Uterus (tissue), 4 donors: ENCODE results near the gene CAMTA1. TPM values are rescaled to one million over a fixed set of nuclear protein-coding genes. Genes with fewer than 3 reads are reported as not detected.

Source experiments
- DNase-seq, 2 donors: peaks; one replicate each; pipeline ENCODE4 v3.0.0-alpha.2; 2019 to 2020
- H3K27ac ChIP-seq, 2 donors: fragments of 200-600 bp; sonication (generic); 1 replicate in 1 of 2; 2 replicates in 1 of 2; pipeline ENCODE4 v1.5.1; 2016 to 2018
- H3K27me3 ChIP-seq, 2 donors: fragments of 200-600 bp; sonication (generic); one replicate each; pipeline ENCODE4 v1.5.1; 2018 to 2019; ENCODE audit warnings: control low read depth in 1 of 2
- H3K36me3 ChIP-seq, 2 donors: fragments of 200-600 bp; sonication (generic); one replicate each; pipeline ENCODE4 v1.5.1; 2019; ENCODE audit warnings: control low read depth in 1 of 2
- H3K4me1 ChIP-seq, 2 donors: fragments of 200-600 bp; sonication (generic); one replicate each; pipeline ENCODE4 v1.5.1; 2018 to 2019; ENCODE audit warnings: control low read depth in 1 of 2
- H3K4me3 ChIP-seq, 2 donors: fragments of 200-600 bp; sonication (generic); 1 replicate in 1 of 2; 2 replicates in 1 of 2; pipeline ENCODE4 v1.5.1; 2018 to 2019; ENCODE audit warnings: mild to moderate bottlenecking in 1 of 2
- H3K9me3 ChIP-seq, 2 donors: fragments of 200-600 bp; sonication (generic); one replicate each; pipeline ENCODE4 v1.5.1; 2019; ENCODE audit warnings: control low read depth in 1 of 2
- POLR2A ChIP-seq, 2 donors: fragments of 450-650 bp; IDR thresholded peaks; one replicate each; pipeline ENCODE4 v1.6.1; 2016; ENCODE audit warnings: antibody characterized with exemption in 2 of 2, mild to moderate bottlenecking in 1 of 2, moderate library complexity in 1 of 2
- intact Hi-C: fragments of 100-400 bp; cut with DNase I; formaldehyde crosslinking; loops from one replicate; pipeline ENCODE4 v1.15.1; 2023; ENCODE audit warnings: low total_unique reads
- total RNA-seq, 4 donors: library from RNA; depleted of rRNA in 3 of 4; stranded (reverse); fragments of >200 nt in 3 of 4; gene quantifications; one replicate each; pipeline versions ENCODE4 v1.1.0 to v1.2.4, GENCODE V29; 2014 to 2023
- TF ChIP-seq, protein P1 (sequence below), 4 experiments: fragments of 200-600 bp in 2 of 4; fragments of 450-650 bp in 2 of 4; sonication (generic) in 2 of 4; IDR thresholded peaks; one replicate each; pipeline ENCODE4 v1.5.1; 2016 to 2019; ENCODE audit warnings: antibody characterized with exemption in 4 of 4, mild to moderate bottlenecking in 2 of 4, moderate library complexity in 1 of 4
- donor health status: DM: yes; HTN: yes; CAD: no.

CAMTA1 gene
- total RNA-seq, 4 donors from 2014 or later = 29.7 to 427 (median 64.8) TPM

DNA sequence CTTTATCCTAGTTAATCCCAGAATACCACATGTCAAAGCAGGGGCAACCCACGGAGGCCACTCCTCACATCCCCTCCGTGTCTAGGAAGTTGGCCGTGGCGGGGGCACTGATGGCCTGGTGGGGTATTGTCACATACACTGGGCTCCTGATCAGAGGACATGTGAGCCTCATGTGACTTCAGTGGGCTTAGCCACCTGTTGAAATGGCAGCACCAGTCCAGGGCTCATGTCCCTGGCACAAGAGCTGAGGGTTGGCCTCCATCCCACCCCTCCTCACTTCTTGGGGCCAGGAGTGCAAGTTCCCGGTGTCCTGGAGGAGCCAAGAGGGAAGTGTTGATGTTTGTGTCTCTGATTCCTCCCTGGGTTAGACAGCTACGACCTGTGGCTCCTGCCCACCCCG is 313.4 kb downstream of the CAMTA1 start:
- Histone ChIP-seq H3K36me3 (no peaks in the 10 kb centered on the region), H3K4me3 (no peak overlapping the region), H3K9me3 (no peaks in the 10 kb centered on the region), H3K4me1 (no peaks in the 10 kb centered on the region), H3K27me3 (no peaks in the 10 kb centered on the region), H3K27ac (no peak overlapping the region)
- TF ChIP-seq POLR2A (IDR thresholded peaks at IDR 0.05) = no peak
- TF ChIP-seq, protein P1, sequence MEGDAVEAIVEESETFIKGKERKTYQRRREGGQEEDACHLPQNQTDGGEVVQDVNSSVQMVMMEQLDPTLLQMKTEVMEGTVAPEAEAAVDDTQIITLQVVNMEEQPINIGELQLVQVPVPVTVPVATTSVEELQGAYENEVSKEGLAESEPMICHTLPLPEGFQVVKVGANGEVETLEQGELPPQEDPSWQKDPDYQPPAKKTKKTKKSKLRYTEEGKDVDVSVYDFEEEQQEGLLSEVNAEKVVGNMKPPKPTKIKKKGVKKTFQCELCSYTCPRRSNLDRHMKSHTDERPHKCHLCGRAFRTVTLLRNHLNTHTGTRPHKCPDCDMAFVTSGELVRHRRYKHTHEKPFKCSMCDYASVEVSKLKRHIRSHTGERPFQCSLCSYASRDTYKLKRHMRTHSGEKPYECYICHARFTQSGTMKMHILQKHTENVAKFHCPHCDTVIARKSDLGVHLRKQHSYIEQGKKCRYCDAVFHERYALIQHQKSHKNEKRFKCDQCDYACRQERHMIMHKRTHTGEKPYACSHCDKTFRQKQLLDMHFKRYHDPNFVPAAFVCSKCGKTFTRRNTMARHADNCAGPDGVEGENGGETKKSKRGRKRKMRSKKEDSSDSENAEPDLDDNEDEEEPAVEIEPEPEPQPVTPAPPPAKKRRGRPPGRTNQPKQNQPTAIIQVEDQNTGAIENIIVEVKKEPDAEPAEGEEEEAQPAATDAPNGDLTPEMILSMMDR (IDR thresholded peaks at IDR 0.05) = no peak
- no peak for DNase-seq
- intact Hi-C loops = no loop called here

DNA sequence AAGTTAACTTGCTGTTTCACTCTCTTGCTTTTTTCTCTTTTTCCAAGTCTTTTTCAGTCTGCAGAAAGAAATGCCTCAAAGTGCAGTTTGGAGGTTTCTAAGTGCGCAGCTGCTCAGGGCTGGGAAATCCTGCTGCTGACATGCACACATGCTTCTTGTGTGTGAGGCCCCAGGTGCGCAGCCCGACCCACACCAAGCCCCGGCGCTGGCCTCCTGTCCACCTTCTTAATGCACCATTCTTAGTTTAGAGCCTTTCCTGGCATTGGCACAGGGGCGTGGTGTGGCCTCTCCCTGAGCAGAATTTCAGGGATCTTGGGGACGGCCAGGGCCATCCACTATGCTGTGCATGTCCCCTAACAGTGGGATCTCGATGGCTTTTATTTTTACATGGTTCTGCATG is 315.2 kb downstream of the CAMTA1 start:
- intact Hi-C loops = no loop called here
- TF ChIP-seq, protein P1 (IDR thresholded peaks at IDR 0.05) = no peak
- TF ChIP-seq POLR2A (IDR thresholded peaks at IDR 0.05) = no peak
- Histone ChIP-seq H3K4me1 (no peaks in the 10 kb centered on the region), H3K27me3 (no peaks in the 10 kb centered on the region), H3K27ac (no peak overlapping the region), H3K9me3 (no peaks in the 10 kb centered on the region), H3K4me3 (no peak overlapping the region), H3K36me3 (no peaks in the 10 kb centered on the region)
- DNase-seq = no peak

DNA sequence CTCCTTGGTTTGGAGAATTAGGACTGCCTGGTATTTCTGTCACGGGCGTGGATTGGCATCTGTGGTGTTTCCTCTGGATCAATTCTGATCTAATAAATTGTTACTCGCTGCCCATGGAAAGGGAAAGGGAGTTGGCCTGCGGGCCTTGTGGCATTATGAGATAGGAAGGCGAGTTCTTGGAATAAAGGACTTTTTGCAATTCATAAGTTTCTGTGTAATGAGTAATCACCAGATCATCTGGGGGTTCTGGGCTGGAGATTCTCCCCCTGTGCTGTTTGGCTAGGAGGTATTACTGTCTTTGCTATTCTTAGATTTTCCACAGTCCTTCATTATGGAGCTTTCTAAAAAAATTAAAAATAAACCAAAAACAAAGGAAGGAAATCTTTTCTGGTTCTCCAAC is 315.9 kb downstream of the CAMTA1 start:
- no peaks in the 10 kb centered on the region for H3K27me3 ChIP-seq
- TF ChIP-seq, protein P1 (IDR thresholded peaks at IDR 0.05) = no peak
- TF ChIP-seq POLR2A (IDR thresholded peaks at IDR 0.05) = no peak

GRCh38 chr1:7103361-7103782 is 318.1 kb downstream of the CAMTA1 start:
- Histone ChIP-seq H3K27ac (no peak overlapping the region), H3K4me1 (no peaks in the 10 kb centered on the region), H3K27me3 (no peaks in the 10 kb centered on the region), H3K9me3 (no peaks in the 10 kb centered on the region), H3K36me3 (no peaks in the 10 kb centered on the region), H3K4me3 (no peak overlapping the region)
- TF ChIP-seq, protein P1 (IDR thresholded peaks at IDR 0.05) = no peak
- TF ChIP-seq POLR2A (IDR thresholded peaks at IDR 0.05) = no peak
- DNase-seq = no peak
- intact Hi-C loops = no loop called here

More for the DNA sequence above, 315.9 kb downstream of the CAMTA1 start:
- H3K9me3 ChIP-seq = no peaks in the 10 kb centered on the region
- DNase-seq = no peak
- H3K27ac ChIP-seq = no peak overlapping the region
- no peaks in the 10 kb centered on the region for H3K36me3 ChIP-seq
- H3K4me3 ChIP-seq = no peak overlapping the region
- H3K4me1 ChIP-seq = no peaks in the 10 kb centered on the region
- intact Hi-C loops = no loop called here

DNA sequence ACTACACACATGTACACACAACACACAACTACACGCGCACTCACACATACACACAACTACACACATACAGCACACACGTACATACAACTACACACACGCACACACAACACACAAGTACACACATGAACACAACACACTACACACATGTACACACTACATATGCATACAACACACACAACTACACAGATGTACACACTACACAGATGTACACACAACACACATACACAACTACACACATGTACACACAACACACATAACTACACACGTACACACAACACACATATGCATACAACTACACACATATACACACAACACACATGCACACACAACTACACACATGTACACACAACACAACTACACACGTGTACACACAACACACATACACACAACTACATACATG is 318.6 kb downstream of the CAMTA1 start:
- TF ChIP-seq, protein P1 (IDR thresholded peaks at IDR 0.05) = no peak
- no peak for TF ChIP-seq POLR2A (IDR thresholded peaks at IDR 0.05)
- Histone ChIP-seq H3K27ac (no peak overlapping the region), H3K4me3 (no peak overlapping the region), H3K36me3 (no peaks in the 10 kb centered on the region), H3K4me1 (no peaks in the 10 kb centered on the region), H3K27me3 (no peaks in the 10 kb centered on the region), H3K9me3 (no peaks in the 10 kb centered on the region)
- intact Hi-C loops = no loop called here
- no peak for DNase-seq
